ENCODE data around the gene GPHN.
"Not testable (repeated sequence)": the region's sequence is repeated elsewhere in the genome, so short reads cannot be mapped to it uniquely, and the experiment has no call there.

GPHN gene

DNA sequence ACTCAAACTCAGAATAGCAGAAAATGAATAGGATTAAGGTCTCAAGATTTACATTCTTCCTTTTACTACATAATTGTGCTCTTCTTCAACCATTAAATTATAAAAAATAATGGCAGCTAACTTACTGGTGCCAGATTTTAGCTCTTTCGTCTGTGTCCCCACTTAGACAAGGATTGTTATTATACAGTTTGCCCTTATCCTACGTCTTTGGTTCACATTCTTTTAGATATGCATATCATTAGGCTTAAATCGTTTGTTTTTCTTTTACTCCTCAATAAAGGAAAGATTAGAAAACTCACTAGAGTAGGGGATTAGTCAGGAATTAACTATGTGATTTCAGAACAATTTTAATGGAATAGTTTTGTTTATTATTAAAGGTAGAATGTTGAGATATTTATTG is 551.6 kb downstream of the GPHN start:
- no peak for DNase-seq (ENCODE audit: low spot score)

DNA sequence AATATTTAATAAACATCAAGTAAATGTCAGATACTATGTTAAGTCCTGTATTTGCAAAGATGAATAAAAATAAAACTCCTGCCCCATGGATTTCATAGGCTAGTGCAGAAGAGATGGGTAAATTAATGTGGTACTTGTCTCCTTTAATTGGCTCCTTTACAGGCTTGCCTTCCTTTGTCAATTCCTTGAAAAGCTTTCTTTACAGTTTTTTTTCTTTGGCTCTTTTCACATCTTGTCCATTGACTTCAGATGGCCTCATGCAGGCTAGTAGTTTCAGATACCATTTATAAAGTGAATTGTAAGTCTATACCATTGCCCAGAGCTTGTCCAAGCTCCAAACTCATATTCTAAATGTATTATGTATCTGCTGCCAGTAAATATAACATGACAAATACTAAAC is 552.6 kb downstream of the GPHN start:
- DNase-seq (ENCODE audit: low spot score) = no peak

DNA sequence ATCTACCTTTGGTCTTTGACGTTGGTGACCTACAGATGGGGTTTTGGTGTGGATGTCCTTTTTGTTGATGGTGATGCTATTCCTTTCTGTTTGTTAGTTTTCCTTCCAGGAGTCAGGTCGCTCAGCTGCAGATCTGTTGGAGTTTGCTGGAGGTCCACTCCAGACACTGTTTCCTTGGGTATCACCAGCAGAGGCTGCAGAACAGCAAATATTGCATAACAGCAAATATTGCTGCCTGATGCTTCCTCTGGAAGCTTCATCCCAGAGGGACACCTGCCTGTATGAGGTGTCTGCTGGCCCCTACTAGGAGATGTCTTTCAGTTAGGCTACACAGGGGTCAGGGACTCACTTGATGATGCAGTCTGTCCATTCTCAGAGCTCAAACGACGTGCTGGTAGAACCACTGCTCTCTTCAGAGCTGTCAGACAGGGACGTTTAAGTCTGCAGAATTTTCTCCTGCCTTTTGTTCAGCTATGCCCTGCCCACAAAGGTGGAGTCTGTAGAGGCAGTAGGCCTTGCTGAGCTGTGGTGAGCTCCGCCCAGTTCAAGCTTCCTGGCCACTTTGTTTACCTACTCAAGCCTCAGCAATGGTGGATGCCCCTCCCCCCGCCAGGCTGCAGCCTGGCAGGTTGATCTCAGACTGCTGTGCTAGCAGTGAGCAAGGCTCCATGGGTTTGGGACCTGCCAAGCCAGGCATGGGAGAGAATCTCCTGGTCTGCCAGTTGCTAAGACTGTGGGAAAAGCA is 559.3 kb downstream of the GPHN start:
- not testable (repeated sequence) for DNase-seq (ENCODE audit: low spot score)

DNA sequence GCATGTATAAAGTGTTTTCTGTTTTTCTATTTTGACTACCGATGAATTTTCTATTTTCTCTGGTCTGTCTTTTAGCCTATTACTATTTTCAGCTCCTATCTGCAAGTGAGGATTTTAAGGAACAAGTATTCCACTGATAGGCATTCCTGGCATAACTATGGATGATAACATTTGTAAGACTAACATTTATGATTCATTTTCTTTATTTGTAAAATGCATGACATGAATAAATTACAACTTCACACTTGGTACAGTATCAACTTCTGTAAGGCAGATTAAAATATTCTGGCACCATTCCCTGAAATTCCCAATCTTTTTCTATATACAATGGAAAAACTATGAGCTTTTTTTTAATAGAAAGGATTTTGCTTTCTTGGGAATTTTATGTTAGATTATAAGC is 560.3 kb downstream of the GPHN start:
- no peak for DNase-seq (ENCODE audit: low spot score)

DNA sequence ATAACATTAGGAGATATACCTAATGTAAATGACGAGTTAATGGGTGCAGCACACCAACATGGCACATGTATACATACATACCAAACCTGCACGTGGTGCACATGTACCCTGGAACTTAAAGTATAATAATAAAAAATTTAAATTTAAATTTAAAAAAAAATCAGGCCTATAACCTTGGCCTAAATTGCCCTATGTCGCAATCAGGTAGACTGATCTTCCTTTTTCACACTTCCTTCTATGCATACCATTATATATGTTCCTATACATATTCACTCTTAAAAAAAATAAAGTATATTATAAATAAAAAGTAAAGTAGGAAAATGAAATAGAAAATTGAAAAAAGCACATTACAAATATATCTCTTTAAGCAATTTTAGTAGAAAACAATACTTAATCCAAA is 563.6 kb downstream of the GPHN start:
- no peak for DNase-seq (ENCODE audit: low spot score)

DNA sequence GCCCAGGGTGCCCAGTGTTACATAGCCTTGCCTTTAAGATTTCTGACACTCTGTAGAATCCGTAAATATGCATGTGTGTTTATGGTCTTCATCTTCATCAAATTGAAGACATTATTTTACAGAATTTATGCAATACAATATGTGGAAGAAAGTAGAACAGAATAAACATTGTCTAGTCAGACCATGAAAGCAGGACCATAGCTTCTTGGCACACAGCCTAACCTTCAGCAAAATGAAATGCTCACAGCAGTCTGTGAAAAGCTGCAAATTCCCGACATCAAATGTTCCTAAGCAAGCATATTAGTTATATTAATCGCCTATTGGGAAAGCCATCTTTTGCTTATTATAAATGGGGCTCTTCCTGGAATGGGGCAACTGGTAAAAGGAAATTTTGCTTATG is 570.0 kb downstream of the GPHN start:
- no peak for DNase-seq (ENCODE audit: low spot score)

DNA sequence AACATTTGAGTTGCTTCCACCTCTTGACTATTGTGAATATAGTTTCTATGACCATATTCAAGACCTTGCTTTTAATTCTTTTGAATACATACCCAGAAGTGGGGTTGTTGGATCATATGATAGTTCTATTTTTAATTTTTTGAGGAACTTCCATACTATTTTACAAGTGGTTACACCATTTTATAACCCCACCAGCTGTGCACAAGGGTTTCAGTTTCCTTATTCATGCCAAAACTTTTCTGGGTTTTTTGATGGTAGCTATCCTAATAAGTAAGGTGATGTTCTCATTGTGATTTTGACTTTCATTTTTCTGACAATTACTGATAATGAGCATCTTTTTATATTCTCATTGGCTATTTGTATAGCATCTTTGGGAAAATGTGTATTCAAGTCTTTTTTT is 571.9 kb downstream of the GPHN start:
- DNase-seq (ENCODE audit: low spot score) = no peak

DNA sequence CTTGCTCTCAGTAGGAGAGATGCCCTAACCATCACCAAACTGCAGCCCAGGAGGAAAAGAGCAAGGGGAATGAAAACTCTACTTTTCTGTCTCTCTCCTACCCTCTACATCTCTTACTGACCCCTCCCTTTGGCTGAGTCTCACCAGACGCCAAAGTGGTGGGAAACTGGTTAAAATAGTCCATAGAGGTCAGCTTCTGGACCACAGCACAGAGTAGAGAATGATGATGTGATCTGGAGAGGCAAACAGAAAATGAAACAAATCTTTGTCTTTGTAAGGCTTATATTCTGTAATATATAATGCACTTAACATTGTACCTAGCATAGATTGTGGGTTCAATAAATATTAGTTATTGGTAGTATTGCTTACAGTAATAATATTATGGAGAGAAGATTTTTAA is 600.3 kb downstream of the GPHN start:
- no peak for DNase-seq (ENCODE audit: low spot score)

DNA sequence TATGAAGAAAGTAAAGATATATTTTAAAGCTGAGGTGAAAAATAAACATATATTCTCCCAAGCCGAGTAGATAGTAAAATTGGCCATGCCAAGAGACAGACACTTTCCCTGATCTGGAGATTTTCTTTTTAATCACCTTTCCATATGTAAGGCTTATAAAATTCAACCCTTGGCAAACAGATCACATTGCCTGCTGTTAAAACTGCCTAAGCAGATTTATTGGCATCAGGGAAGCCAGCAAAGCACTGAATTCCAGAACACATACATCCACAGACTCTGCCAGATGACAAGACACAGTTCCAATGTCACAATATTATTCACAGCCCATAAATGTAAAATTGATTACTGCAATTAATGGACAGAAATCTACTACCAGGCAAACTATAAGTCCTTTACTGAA is 603.1 kb downstream of the GPHN start:
- peak; percentile 44 for DNase-seq (ENCODE audit: low spot score)

DNA sequence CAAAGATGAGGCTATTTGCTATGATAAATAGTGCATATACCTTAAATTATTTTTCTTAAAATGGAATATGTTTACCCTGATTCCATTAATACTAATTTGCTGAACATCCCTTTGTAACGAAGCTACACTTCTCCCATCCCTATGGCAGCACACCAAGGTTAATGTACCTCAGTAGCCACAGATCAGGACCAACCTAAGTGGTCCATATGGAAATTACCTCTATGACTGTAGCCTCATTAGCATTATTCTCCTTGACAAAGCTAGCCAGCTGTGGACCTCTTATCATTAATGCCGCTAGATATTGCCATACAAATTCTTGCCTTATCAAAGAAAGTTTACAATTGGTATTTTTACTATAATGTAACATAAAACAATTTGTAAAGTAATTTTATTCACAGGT is 604.4 kb downstream of the GPHN start:
- no peak for DNase-seq (ENCODE audit: low spot score)

DNA sequence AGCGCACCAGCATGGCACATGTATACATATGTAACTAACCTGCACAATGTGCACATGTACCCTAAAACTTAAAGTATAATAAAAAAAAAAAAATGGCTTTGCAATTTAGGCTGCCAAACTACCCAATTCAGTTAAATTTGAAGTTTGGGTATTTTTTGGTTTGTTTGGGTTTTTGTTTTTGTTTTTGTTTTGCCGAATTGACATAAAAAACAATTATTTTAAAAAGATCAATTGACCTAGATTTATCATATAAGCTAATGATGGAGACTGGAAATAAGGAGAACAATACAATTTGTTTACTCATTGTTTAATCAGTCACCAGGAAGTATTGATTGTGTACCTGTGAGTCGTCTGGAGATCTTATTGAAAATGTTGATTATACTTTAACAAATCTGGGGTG is 619.2 kb downstream of the GPHN start:
- DNase-seq (ENCODE audit: low spot score) = no peak

DNA sequence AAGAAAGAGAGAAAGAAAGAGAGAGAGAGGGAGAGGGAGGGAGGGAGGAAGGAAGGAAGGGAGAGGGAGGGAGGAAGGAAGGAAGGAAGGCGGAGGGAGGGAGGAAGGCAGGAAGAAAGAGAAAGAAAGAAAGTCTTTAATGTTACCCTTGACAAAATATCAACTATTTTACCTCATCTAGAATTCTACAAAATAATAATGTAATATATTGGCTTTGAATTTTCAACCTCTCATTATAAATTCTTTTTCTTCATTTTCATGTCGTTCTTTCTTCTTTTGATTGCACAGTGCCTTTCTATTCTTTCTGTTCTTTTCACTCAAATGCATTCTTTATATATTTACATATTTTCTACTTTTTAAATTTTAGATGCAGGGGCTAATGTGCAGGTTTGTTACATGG is 621.8 kb downstream of the GPHN start:
- no peak for DNase-seq (ENCODE audit: low spot score)

DNA sequence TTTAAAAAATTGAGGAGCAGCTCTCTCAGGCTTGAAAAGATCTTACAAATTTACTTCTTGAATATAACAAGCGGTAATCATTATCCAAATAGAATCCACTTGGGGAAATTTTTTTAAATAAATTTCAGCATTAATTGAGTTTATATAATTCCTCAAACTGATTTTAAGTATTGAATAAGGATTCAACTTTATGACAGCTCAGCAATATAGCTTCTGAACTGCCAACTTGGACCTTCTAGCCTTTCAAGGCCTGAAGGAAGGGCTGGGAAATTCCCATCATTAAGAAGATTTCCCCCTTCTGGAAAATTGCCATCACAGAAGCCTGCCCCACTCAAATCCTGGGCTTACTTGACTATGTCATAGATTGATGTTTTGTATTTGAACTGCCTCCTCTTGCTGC is 623.7 kb downstream of the GPHN start:
- no peak for DNase-seq (ENCODE audit: low spot score)

DNA sequence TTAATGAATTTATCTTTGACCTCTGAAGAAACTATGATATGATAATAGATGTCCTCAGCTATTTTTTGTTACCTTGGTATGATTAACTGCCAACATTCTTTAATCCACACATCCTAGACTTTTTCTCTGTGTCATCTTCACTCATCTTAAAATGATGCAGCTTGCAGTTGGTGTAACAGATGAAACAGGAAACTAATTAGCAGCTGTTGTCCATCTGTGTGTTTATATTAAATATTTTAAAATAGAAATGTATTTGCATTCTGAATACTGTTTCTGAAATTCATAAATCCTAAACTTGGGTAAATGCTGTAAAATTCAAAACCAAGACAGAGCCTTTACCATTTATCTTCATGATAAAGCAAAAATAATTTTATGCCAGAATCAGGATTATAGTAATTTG is 625.2 kb downstream of the GPHN start:
- no peak for DNase-seq (ENCODE audit: low spot score)

DNA sequence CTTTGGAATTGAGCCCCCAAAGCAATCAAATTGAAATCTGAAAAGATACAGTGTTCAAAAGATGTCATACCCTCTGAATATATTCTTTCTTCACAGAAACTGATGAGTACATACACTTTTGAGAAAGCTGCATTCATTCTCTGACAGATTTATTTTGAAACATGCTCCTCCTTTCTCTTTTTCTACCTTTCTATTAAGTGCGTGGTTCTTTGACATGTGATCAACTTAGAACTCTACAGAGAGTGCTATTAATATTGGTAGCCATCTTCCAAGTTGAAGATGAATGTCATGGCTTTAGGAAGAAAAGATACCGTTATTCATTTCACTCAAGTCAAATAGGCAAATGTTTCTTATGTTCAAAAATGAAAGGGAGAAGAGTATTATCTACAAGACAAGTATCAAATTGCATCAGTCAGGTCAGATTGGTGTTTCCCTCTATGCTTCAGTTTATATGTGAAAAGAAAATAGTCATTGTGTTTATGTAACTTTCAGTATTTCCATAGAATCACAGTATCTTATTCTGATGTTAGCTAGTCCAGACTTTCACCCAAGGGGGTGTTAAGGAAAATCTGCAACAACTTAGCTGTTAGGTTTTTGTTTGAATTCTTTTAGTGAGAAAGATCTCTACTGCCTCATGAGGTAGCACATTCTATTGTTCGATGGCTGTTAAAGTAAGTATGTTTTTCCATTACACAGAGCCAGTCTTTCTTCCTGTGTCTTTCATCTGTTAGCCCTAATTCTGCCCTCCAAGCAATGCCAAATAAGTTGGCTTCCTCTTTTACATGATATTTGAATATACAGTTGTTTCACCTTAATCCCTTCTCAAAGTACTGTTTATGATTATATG is 625.9 kb downstream of the GPHN start:
- DNase-seq (ENCODE audit: low spot score) = no peak

DNA sequence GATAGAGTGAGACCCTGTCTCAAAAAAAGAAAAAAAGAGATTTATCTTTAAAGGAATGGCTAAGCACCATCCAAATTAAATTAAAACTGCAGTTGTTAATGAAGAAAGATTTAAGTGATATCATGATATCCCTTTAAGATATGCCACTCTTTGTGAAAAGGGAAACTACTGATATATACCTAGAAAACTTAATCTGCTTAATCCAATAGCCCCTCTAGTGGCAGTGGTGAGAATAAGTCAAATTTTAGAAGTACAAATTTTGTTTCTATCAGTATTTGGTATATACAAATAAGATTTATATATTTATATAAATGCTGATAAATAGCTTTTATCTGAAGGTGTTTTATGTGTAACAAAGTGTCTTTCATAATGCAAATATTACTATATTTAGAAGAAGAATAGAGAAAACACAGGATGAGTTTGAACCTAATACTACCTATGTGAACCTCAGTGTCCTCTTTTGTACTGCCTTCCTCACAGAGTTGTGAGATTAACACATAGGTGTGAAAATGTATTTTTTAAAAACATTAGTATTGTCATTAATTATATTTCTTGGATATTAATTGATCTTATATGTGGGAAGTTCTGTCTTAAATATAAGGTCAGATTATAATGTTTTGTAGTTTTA is 629.9 kb downstream of the GPHN start:
- DNase-seq (ENCODE audit: low spot score) = peak; percentile 25

DNA sequence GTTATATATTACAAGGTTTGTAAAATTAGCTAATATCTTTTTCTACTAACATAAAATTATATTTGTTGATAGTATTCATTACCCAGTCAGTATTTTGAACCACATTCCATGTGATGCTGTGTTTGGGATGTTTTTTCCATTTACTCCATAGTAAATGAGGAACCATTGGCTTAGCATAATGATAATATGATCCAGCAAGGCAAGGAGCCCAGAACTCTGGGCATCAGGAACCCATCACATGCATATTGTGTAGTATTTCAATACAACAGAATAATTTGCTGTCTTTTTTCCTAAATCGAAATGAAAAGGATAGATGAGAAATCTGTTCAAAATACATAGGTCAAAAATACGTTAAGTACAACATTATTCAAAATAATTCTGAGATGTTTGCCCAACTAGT is 632.6 kb downstream of the GPHN start:
- no peak for DNase-seq (ENCODE audit: low spot score)

DNA sequence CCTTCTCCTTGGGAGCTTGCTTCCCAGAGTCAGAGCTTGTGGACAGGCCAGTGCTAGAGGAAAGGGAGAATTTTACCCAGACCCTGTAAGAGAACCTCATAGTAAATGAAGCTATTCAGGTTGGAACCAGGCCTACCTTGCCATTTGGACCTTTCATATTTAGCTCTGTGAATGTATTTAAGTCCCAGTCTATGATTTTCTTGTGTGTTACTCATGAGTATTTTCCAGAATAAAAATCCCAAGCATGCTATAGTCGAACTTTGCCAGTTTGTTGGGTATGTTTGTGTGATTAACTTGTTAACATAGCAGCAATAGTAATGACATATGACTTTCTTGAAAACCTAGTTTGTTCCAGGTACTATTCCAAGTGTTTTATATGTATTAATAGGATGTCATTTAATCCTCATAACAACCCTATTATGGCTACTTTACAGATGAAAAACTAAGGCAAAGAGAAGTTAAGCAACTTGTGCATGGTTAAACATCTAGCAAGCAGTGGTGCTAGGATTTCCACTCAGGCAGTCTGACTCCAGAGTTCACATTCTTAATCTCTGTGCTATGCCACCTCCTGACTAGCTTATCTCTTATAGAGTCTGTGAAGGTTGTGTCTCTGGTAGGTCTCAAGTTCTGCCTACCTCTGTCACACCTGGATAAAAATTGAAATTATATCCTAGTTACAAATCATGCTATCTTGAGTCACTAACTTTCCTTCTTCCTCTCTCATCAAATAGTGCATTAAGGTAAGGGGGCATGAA is 633.4 kb downstream of the GPHN start:
- no peak for DNase-seq (ENCODE audit: low spot score)

DNA sequence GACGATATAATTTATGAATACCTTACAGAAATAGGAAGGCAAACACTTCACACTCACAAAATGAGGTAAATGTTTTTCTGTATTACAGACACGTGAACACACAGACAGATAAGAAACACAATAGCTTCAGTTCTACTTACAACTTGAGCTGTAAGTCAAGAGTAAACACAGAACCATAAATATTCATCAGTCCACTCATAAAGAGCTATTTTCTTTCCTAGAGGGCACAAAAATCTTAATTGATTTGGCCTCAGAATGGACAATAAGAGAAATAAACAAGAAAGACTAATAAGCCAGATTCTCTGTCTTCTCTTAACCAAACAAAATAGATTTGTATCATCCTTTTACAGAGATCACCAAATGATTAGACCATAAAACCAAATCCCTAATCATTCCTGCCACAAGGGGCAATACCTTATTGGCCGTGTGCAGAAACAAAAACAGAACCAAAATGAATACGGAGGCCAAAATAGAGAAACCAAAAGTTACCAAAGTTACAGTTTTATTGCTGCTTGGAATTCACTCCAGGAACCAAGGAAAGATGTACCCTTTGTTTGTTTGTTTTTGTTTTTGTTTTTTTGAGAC is 643.2 kb downstream of the GPHN start:
- DNase-seq (ENCODE audit: low spot score) = no peak

DNA sequence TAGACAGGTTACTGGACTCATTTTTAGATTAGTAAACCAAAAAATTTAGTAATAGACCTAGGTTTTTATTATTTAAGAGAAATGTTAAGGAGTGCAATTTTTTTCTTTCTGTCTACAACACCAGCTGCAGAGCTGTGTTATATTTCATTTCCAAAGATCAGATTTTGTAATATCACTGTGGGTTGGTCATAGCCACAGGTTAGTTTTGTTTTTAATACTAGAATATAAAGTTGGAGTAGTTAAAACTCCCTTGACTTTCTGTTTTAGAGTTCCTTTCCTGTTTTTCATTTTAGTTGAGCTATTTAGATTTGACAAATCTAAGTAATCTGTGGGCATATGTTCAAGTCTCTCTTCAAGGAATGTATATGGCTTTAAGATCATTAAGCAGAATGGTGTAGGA is 650.6 kb downstream of the GPHN start:
- DNase-seq (ENCODE audit: low spot score) = no peak

DNA sequence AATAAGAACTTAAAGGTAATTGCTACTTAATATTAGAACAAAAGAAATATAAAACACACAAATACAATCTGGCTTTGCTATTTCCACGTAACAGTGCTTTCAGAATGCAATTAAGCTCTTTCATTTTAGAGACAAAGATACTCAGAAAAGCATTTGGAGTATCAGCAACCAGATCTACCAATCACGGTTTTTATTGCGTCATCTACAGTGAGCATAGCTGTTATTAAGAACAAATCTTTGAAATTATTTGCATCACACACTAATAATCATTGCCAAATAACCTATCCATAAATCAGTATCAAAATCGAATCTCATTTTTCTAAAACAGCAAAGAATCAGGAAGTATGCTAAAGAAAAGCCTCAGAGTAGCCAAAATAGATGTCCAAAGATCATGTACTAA is 654.4 kb downstream of the GPHN start:
- DNase-seq (ENCODE audit: low spot score) = no peak

DNA sequence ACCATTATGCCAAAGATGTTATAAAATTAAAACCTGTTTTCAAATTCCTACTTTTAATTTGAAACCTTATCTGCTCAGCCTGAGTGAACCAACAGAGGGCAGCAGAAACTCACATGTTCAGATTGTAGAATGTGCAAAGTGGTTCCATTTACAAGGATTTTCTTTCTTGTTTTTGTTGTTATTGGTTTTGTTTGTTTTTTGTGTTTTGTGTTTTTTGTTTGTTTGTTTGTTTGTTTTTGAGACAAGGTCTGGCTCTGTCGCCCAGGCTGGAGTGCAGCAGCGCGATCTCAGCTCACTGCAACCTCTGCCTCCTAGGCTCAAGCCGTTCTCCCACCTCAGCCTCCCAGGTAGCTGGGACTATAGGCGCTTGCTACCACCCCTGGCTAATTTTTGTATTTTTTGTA is 658.5 kb downstream of the GPHN start:
- peak; percentile 43 for DNase-seq (ENCODE audit: low spot score)
